Suppressor macrophage treated with lipopolysaccharide for 1 hour (primary cell): ENCODE results near the gene NECAB2.

Source experiments
- DNase-seq, 3 donors: peaks; one replicate each; pipeline ENCODE4 v3.0.0-alpha.2; 2020 to 2022

NECAB2 gene

GRCh38 chr16:83952940-83953795, 14.9 kb upstream of the NECAB2 start, which contains the start of gene OSGIN1:
Gene OSGIN1 (plus strand): TSS chr16:83953240. CDS start chr16:83957672, 4,432 bp downstream.
- peak; percentile 97 to 98 (median 98) for DNase-seq

- peak; percentile 43 to 53 (median 43) for DNase-seq
Observed at GRCh38 chr16:83953796-83954576, 14.1 kb upstream of the NECAB2 start.

GRCh38 chr16:83954577-83955016, 13.4 kb upstream of the NECAB2 start:
- DNase-seq = peak; percentile 79 to 80 (median 79)

- no peak for DNase-seq
Observed at GRCh38 chr16:83955218-83956130, 12.6 kb upstream of the NECAB2 start.

GRCh38 chr16:83956336-83957289, 11.4 kb upstream of the NECAB2 start:
- peak; percentile 83 to 90 (median 88) for DNase-seq

- DNase-seq = no peak
Observed at GRCh38 chr16:83957296-83957855, 10.7 kb upstream of the NECAB2 start.

GRCh38 chr16:83958137-83958845, 9.8 kb upstream of the NECAB2 start:
- no peak for DNase-seq

- no peak for DNase-seq
Observed at GRCh38 chr16:83958846-83959565, 9.0 kb upstream of the NECAB2 start.

GRCh38 chr16:83959656-83960434, 8.2 kb upstream of the NECAB2 start:
- peak in 2 of 3 donors; percentile 24 to 31 for DNase-seq

- DNase-seq = no peak
Observed at GRCh38 chr16:83960521-83961249, 7.4 kb upstream of the NECAB2 start.

GRCh38 chr16:83961591-83961990, 6.5 kb upstream of the NECAB2 start:
- DNase-seq = no peak

GRCh38 chr16:83963277-83964119, 4.5 kb upstream of the NECAB2 start:
- no peak for DNase-seq

GRCh38 chr16:83964684-83965443, 3.2 kb upstream of the NECAB2 start:
- DNase-seq = no peak

GRCh38 chr16:83965444-83966152, 2.4 kb upstream of the NECAB2 start:
- no peak for DNase-seq

- DNase-seq = no peak
Observed at GRCh38 chr16:83966153-83966696, 1.8 kb upstream of the NECAB2 start.
